ENCODE data around the gene ZSWIM1.
"Not testable (repeated sequence)": the region's sequence is repeated elsewhere in the genome, so short reads cannot be mapped to it uniquely, and the experiment has no call there.

Gene ZSWIM1

GRCh38 chr20:45872626-45873025 lies 8.4 kb upstream of the ZSWIM1 start:
- H3K36me3 ChIP-seq: peaks cover 9 to 17% (median 10%) of the 10 kb centered on the region in 3 donors
- no peak for DNase-seq

GRCh38 chr20:45873409-45874103 lies 7.5 kb upstream of the ZSWIM1 start:
- DNase-seq: no peak
- Histone ChIP-seq H3K4me1 (no peaks in the 10 kb centered on the region), H3K27me3 (no peaks in the 10 kb centered on the region), H3K4me3 (no peak overlapping the region), H3K36me3 (peaks cover 13 to 27% (median 18%) of the 10 kb centered on the region in 3 donors), H3K27ac (no peak overlapping the region), H3K9me3 (no peaks in the 10 kb centered on the region)
- intact Hi-C loops (cut with DNase I; ENCODE audit: low total_unique reads): no loop called here
- TF ChIP-seq CTCF (IDR thresholded peaks at IDR 0.05): no peak

More at GRCh38 chr20:45872626-45873025, 8.4 kb upstream of the ZSWIM1 start:
- Histone ChIP-seq H3K27ac (no peak overlapping the region), H3K4me1 (no peaks in the 10 kb centered on the region), H3K27me3 (no peaks in the 10 kb centered on the region), H3K9me3 (no peaks in the 10 kb centered on the region), H3K4me3 (no peak overlapping the region)
- TF ChIP-seq CTCF (IDR thresholded peaks at IDR 0.05): no peak
- intact Hi-C loops (cut with DNase I; ENCODE audit: low total_unique reads): no loop called here

GRCh38 chr20:45874104-45874481 lies 6.9 kb upstream of the ZSWIM1 start:
- H3K27me3 ChIP-seq; H3K27ac ChIP-seq; DNase-seq; H3K4me1 ChIP-seq; H3K4me3 ChIP-seq; intact Hi-C loops (cut with DNase I; ENCODE audit: low total_unique reads); H3K9me3 ChIP-seq: not testable (repeated sequence)
- peaks cover 13 to 27% (median 18%) of the 10 kb centered on the region in 3 donors for H3K36me3 ChIP-seq

- no peaks in the 10 kb centered on the region for H3K27me3 ChIP-seq
- peaks cover 13 to 27% (median 18%) of the 10 kb centered on the region in 3 donors for H3K36me3 ChIP-seq
- H3K4me3 ChIP-seq: no peak overlapping the region
- H3K27ac ChIP-seq: no peak overlapping the region
- intact Hi-C loops (cut with DNase I; ENCODE audit: low total_unique reads): no loop called here
- H3K4me1 ChIP-seq: no peaks in the 10 kb centered on the region
- TF ChIP-seq CTCF (IDR thresholded peaks at IDR 0.05): no peak
- no peaks in the 10 kb centered on the region for H3K9me3 ChIP-seq
- DNase-seq: no peak
Measured at GRCh38 chr20:45874576-45874975, 6.5 kb upstream of the ZSWIM1 start.

- intact Hi-C loops (cut with DNase I; ENCODE audit: low total_unique reads): no loop called here
- peaks cover 0 to 17% (median 13%) of the 10 kb centered on the region in 4 donors for H3K4me1 ChIP-seq
- H3K27ac ChIP-seq: no peak overlapping the region
- no peak for DNase-seq
- H3K4me3 ChIP-seq: no peak overlapping the region
- peaks cover 18 to 31% (median 25%) of the 10 kb centered on the region in 3 donors for H3K36me3 ChIP-seq
- no peaks in the 10 kb centered on the region for H3K9me3 ChIP-seq
- H3K27me3 ChIP-seq: no peaks in the 10 kb centered on the region
- TF ChIP-seq CTCF (IDR thresholded peaks at IDR 0.05): no peak
Measured at GRCh38 chr20:45878076-45878761, 2.8 kb upstream of the ZSWIM1 start.

GRCh38 chr20:45882469-45883099 lies 1.6 kb downstream of the ZSWIM1 start:
- peaks cover 0 to 17% (median 13%) of the 10 kb centered on the region in 4 donors for H3K4me1 ChIP-seq
- H3K9me3 ChIP-seq: no peaks in the 10 kb centered on the region
- intact Hi-C loops (cut with DNase I; ENCODE audit: low total_unique reads): loop anchor here (10.0 kb wide), 1 partner anchor 88 kb away; the partner anchor contains the start of genes DNTTIP1 and WFDC3
- no peak for DNase-seq
- H3K4me3 ChIP-seq: no peak overlapping the region
- no peak for TF ChIP-seq CTCF (IDR thresholded peaks at IDR 0.05)
- H3K36me3 ChIP-seq: peaks cover 16 to 52% (median 42%) of the 10 kb centered on the region in 3 donors
- no peaks in the 10 kb centered on the region for H3K27me3 ChIP-seq
- H3K27ac ChIP-seq: no peak overlapping the region
